Measurements from ENCODE around the gene CSNK1A1. TPM values are rescaled to one million over a fixed set of nuclear protein-coding genes. Genes with fewer than 3 reads are reported as not detected.

The CSNK1A1 gene
- total RNA-seq, 1 experiment from 2014 or later, result 300 TPM

GRCh38 chr5:149496917-149497316 lies 54.3 kb downstream of the CSNK1A1 start:
- no peaks in the 10 kb centered on the region for H3K9me3 ChIP-seq (ENCODE audit: insufficient read depth, low read depth)
- H3K9me2 ChIP-seq (ENCODE audit: insufficient read depth), result no peaks in the 10 kb centered on the region
- H3K27me3 ChIP-seq (ENCODE audit: insufficient read depth, low read depth), result no peaks in the 10 kb centered on the region
- peaks cover 76% of the 10 kb centered on the region for H3F3A ChIP-seq (ENCODE audit: insufficient read depth, low read depth)
- no peaks in the 10 kb centered on the region for H4K20me1 ChIP-seq (ENCODE audit: insufficient read depth)
- no peak overlapping the region for H3K4me2 ChIP-seq
- BruUV-seq (replicated peaks), result no TSS peak
- H3K36me3 ChIP-seq (ENCODE audit: low read depth), result peaks cover 47% of the 10 kb centered on the region
- no peak overlapping the region for H3K4me3 ChIP-seq
- CTCF ChIA-PET, result no interaction called here
- DNase-seq, result no peak
- no peak overlapping the region for H3K27ac ChIP-seq
- no peak overlapping the region for H2AFZ ChIP-seq
- TF ChIP-seq EZH2 (IDR thresholded peaks at IDR 0.05; ENCODE audit: low read depth) (no peak), CTCF (conservative IDR thresholded peaks at IDR 0.05) (no peak)
- intact Hi-C loops (cut with micrococcal nuclease; ENCODE audit: unreplicated experiment), result no loop called here
- 0 out of 2 replicates have a peak, but pooled peaks cover 7% of the 10 kb centered on the region for H3K79me2 ChIP-seq (ENCODE audit: low read depth)
- H3K4me1 ChIP-seq (replicated peaks; ENCODE audit: insufficient read depth), result peaks cover 32% of the 10 kb centered on the region
- POLR2A ChIA-PET (ENCODE audit: unreplicated experiment), result interaction anchor here (0.6 kb wide), 1 partner anchor 11 kb away, joined by 7 read pairs; no protein-coding TSS in a partner anchor

GRCh38 chr5:149496166-149496565 lies 55.1 kb downstream of the CSNK1A1 start:
- no TSS peak for BruUV-seq (replicated peaks)
- CTCF ChIA-PET, result interaction anchor here (0.7 kb wide), 1 partner anchor 25 kb away, joined by 4 read pairs; no protein-coding TSS in a partner anchor

GRCh38 chr5:149495673-149496072 lies 55.6 kb downstream of the CSNK1A1 start:
- Histone ChIP-seq H3K9me3 (ENCODE audit: insufficient read depth, low read depth) (no peaks in the 10 kb centered on the region), H4K20me1 (ENCODE audit: insufficient read depth) (no peaks in the 10 kb centered on the region), H3K36me3 (ENCODE audit: low read depth) (peaks cover 34% of the 10 kb centered on the region), H3K27me3 (ENCODE audit: insufficient read depth, low read depth) (no peaks in the 10 kb centered on the region), H3K4me3 (no peak overlapping the region), H3K4me2 (no peak overlapping the region), H3K9me2 (ENCODE audit: insufficient read depth) (no peaks in the 10 kb centered on the region), H3K27ac (no peak overlapping the region; the same call in 1 of the 2 replicates), H3F3A (ENCODE audit: insufficient read depth, low read depth) (peaks cover 71% of the 10 kb centered on the region), H3K79me2 (ENCODE audit: low read depth) (0 out of 2 replicates have a peak, but pooled peaks cover 7% of the 10 kb centered on the region), H2AFZ (no peak overlapping the region), H3K4me1 (replicated peaks; ENCODE audit: insufficient read depth) (peaks cover 32% of the 10 kb centered on the region)
- no TSS peak for BruUV-seq (replicated peaks)
- POLR2A ChIA-PET (ENCODE audit: unreplicated experiment), result interaction anchor here (0.7 kb wide), 1 partner anchor 40 kb away, joined by 20 read pairs; no protein-coding TSS in a partner anchor
- CTCF ChIA-PET, result no interaction called here
- TF ChIP-seq EZH2 (IDR thresholded peaks at IDR 0.05; ENCODE audit: low read depth) (no peak), CTCF (conservative IDR thresholded peaks at IDR 0.05) (no peak)
- DNase-seq, result no peak
- intact Hi-C loops (cut with micrococcal nuclease; ENCODE audit: unreplicated experiment), result no loop called here

More at GRCh38 chr5:149496166-149496565, 55.1 kb downstream of the CSNK1A1 start:
- TF ChIP-seq CTCF (conservative IDR thresholded peaks at IDR 0.05) (no peak), EZH2 (IDR thresholded peaks at IDR 0.05; ENCODE audit: low read depth) (no peak)
- no peak overlapping the region; the same call in 1 of the 2 replicates for H3K27ac ChIP-seq
- POLR2A ChIA-PET (ENCODE audit: unreplicated experiment), result interaction anchor here (0.7 kb wide), 1 partner anchor 40 kb away, joined by 20 read pairs; no protein-coding TSS in a partner anchor
- H3F3A ChIP-seq (ENCODE audit: insufficient read depth, low read depth), result peaks cover 75% of the 10 kb centered on the region
- H4K20me1 ChIP-seq (ENCODE audit: insufficient read depth), result no peaks in the 10 kb centered on the region
- H3K9me3 ChIP-seq (ENCODE audit: insufficient read depth, low read depth), result no peaks in the 10 kb centered on the region
- no peak overlapping the region for H3K4me3 ChIP-seq
- no peak overlapping the region for H2AFZ ChIP-seq
- H3K79me2 ChIP-seq (ENCODE audit: low read depth), result 0 out of 2 replicates have a peak, but pooled peaks cover 7% of the 10 kb centered on the region
- no peak overlapping the region for H3K4me2 ChIP-seq
- H3K4me1 ChIP-seq (replicated peaks; ENCODE audit: insufficient read depth), result peaks cover 32% of the 10 kb centered on the region
- no peaks in the 10 kb centered on the region for H3K9me2 ChIP-seq (ENCODE audit: insufficient read depth)
- H3K36me3 ChIP-seq (ENCODE audit: low read depth), result peaks cover 39% of the 10 kb centered on the region
- intact Hi-C loops (cut with micrococcal nuclease; ENCODE audit: unreplicated experiment), result no loop called here
- no peaks in the 10 kb centered on the region for H3K27me3 ChIP-seq (ENCODE audit: insufficient read depth, low read depth)
- DNase-seq, result no peak
